WI38 (cell line): Measurements from ENCODE around the gene C1orf115.
"Not testable (repeated sequence)": the region's sequence is repeated elsewhere in the genome, so short reads cannot be mapped to it uniquely, and the experiment has no call there.

ENCODE experiments used
- H3K4me3 ChIP-seq: 2 replicates; pipeline ENCODE4 v1.5.1; 2011; ENCODE audit warnings: low read depth, mild to moderate bottlenecking, control low read depth, low read length
- CTCF ChIP-seq: IDR thresholded peaks from 2 replicates; pipeline ENCODE4 v1.5.1; 2012; ENCODE audit warnings: low read depth, mild to moderate bottlenecking, control low read depth, low read length

Gene C1orf115

GRCh38 chr1:220708936-220709801 is 19.0 kb downstream of the C1orf115 start:
- TF ChIP-seq CTCF = no peak
- no peak overlapping the region for H3K4me3 ChIP-seq

GRCh38 chr1:220710333-220710732 is 20.2 kb downstream of the C1orf115 start:
- no peak overlapping the region for H3K4me3 ChIP-seq
- no peak for TF ChIP-seq CTCF

- no peak overlapping the region for H3K4me3 ChIP-seq
- TF ChIP-seq CTCF = no peak
Measured at GRCh38 chr1:220711056-220711809, 21.1 kb downstream of the C1orf115 start.

- not testable (repeated sequence) for H3K4me3 ChIP-seq
Measured at GRCh38 chr1:220715986-220716385, 25.8 kb downstream of the C1orf115 start.

GRCh38 chr1:220717800-220718640 is 27.9 kb downstream of the C1orf115 start:
- no peak overlapping the region for H3K4me3 ChIP-seq
- no peak for TF ChIP-seq CTCF

GRCh38 chr1:220721266-220721665 is 31.1 kb downstream of the C1orf115 start:
- not testable (repeated sequence) for H3K4me3 ChIP-seq

- no peak overlapping the region for H3K4me3 ChIP-seq
- TF ChIP-seq CTCF = peak; percentile 25; the same call in 1 of the 2 replicates
Measured at GRCh38 chr1:220726634-220727033, 36.5 kb downstream of the C1orf115 start.
